ENCODE measurements around the gene MX1.

The MX1 gene

DNA sequence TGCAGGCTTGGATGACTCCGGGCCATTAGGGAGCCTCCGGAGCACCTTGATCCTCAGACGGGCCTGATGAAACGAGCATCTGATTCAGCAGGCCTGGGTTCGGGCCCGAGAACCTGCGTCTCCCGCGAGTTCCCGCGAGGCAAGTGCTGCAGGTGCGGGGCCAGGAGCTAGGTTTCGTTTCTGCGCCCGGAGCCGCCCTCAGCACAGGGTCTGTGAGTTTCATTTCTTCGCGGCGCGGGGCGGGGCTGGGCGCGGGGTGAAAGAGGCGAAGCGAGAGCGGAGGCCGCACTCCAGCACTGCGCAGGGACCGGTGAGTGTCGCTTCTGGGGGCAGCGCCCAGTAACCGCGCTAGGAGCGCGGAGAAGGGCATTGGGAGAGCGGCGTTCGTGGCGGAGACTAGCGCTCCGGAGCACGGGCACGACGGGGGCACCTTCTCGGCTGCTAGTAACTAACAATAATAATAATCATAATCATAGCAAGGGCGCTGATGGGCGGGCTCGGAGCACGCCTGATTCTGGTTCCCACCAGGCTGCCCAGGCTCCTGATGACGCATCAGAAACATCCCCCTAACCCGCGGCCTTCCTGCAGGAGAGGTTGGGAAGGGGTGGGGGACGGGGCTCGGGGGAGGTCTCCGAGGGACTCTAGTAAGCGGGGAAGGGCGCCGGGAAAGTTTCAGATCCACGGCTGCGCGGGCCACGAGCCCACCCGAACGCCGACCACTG is at the start of gene MX1:
Gene MX1 (plus strand): TSS at position 286 of the 722 bp plus-strand sequence. CDS start 5,832 bp downstream, outside the sequence.
- DNase-seq = no peak

GRCh38 chr21:41377715-41378114 is 48.3 kb upstream of the MX1 start:
- no peak for DNase-seq

DNA sequence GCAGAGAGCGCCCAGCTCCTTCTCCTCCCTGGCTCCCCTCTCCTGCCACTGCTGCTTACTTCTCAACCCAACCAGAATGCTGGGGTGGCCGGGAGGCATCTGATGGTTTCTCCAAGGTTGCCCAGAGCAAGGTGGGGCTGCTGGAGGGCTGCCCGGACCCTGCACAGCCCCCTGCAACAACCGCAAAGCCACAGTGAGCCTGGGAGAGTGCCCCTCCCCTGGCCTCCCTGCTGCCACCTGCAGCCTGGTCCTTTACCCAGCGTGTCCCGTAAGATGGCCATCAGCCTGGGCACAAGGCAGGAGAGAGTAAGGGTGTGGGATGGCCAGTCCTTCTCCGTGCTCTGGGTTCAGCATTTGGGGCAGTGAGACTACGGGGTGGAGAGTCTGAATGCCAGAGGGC is 47.2 kb upstream of the MX1 start:
- no peak for DNase-seq

DNA sequence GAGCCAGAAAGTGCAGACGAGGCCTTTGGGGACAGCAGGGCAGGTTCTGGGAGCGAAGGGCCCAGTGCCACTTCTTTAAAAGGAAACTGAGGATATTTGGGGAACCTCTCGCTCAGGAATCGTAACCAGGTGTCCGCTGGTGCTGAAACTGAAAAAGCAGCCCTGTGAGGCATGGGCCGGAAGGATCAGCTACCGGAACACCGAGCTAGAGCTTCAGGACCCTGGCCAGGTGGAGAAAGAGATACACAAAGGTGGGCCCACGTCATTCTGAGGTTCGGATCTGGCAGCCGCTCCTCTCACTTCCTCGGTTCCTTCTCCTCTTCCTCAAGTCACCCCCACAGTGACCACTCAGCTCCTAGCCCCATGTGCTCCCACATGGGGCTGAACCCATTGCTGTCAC is 46.1 kb upstream of the MX1 start:
- no peak for DNase-seq

DNA sequence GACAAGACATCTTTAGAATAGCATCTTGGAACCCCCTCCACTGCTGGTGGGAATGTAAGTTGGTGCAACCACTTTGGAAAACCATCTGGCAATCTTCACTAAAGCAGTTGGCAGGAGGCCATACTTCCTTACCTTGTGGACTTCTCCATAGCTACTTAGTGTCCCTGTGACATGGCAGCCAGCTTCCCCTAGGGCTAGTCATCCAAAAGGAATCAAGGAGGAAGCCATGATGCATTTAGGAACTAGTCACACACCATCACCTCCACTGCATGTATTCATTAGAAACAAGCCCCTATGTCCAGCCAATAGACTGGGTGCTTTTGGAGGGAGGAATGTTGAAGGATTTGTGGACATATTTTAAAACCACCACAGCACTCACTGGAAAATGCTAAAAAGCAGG is 44.3 kb upstream of the MX1 start:
- DNase-seq = no peak

DNA sequence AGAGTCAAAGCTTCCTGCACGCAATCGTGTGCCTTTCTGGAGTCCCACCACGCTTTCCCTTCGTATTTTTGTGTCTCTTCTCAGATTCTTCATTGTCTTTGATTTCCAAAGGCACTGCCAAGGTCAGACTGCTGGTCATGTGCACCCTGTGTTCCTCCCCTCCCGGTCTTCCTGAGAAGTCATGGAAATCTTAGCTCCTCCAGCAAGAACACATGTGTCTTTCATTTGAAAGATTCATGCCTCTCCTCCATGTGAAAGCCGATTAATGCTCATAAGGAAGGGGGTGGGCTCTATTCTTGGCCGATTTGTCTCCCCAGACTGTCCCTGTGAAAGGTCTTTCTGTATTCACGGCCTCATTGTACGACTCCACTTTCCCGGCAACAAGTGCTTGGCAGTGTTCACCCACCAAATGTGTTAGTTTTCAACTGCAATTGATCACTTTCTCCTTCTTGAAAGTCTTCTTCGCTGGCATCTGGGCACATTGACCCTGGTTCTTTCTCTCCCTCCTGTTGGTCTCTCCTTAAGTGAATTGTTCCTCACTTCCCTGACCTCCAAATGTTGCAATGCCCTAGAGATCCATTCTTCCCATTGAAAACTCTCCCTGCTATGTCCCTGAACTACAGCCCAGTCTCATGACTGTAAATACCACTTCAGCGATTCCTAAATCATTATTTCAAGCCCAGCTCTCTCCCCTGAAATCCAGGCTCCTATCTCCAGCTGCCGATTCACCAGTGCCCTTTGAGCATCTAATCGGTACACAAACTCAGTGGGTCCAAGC is 38.8 kb upstream of the MX1 start:
- DNase-seq = no peak

DNA sequence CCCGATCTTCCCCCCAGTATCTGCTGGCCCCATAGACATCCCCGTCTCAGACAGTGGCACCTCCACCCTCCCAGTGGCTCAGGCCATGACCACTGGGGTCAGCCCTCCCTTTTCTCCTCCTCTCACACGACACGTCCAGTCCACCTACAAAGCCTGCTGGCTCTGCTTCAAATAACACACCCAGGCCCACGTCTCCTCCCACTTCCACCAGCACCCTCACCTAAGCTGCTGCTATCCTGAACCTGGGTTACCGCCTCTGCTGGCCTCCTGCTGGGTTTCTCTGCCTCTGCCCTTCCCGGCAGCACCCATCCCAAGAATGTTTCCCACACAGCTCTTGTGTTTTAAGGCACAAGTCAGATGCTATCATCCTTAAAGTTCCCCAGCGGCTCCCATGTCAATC is 38.2 kb upstream of the MX1 start:
- no peak for DNase-seq

DNA sequence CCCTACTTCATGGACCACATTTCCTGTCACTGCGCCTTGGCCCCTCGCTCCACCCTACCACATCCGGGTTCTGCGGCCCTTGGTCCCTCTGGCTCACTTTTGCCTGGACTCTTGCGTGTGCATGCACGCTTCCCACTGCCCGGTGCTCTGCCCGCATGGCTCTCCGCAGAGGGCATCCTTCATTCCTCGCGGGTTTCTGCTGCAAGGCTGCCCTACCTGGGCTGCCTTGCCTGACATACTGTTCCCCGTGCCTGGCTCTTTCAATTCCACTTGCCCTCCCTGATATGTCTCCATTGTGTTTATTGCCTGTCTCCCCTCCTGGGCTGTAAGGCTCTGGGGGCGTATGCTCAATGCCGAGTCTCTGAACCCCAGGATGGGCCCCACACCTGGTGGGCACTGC is 37.8 kb upstream of the MX1 start:
- DNase-seq = no peak

GRCh38 chr21:41390043-41390639 is 35.9 kb upstream of the MX1 start:
- DNase-seq = no peak

DNA sequence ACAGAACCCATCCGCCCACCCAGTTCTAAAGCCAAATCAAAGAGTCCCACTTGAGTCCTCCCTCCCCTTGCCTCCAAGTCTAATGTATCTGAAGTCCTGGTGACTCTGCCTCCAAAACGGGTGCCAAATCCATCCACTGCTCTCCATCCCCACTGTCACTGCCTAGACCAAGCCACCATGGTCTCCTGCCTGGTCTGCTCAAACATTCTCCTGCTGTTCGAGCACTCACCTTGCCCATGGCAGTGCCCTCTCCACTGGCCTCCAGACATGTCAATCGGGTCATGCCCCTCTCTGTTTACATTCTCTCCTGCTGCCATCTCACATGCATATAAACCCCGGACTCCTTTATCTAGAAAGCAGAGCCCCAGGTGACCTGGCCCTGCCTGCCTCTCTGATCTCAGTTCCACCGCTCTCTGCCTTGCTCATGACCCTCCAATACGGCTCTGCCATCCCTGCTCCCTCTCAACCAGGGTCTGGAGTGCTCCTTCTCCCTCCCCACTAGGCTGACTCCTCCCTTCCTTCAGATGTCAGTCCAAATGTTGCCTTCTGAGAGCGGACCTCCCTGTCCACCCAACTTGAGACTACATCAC is 32.1 kb upstream of the MX1 start:
- DNase-seq = no peak

DNA sequence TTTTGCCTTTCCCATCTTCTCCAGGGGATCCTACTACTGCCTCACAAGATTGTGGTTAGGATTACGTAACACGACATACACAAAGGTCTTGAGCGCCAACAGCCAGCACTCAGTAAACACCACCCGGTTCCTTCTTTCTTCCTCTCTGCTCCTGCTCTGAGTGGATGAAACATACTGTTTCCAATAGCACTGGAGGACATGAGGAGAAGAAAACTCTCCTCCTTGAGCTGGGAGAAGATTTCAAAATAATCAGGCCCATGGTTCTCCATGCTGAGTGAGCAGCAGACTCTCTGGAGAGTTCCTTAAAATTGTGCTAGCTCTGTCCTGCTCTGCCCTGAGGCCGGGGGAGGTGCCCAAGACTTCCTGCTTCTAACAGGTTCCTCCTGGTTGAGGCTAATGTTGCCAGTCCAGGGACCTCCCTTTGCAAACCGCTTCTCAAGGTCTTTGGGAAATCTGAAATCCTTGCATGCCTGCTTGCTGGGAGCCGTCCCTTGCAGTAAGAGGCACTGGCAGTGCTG is 29.4 kb upstream of the MX1 start:
- DNase-seq = no peak

DNA sequence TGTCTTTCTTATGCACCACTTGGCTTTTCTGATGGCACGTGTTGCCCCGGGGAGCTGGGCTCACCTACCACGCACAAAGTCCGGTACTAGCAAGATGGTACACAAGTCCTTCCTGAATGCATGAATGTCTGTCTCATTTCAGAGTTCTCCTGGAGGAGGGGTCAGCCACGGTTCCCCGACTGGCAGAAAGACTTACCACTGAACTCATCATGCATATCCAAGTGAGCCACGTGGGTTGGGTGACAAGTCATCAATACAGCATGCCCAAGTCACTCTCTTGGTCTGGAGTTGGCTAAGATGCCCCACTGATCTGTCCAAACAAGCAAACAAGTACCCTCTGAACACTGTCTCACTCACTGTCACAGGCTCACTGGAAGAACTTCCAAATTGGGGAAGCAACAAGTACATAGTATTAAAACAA is 28.6 kb upstream of the MX1 start:
- no peak for DNase-seq

- DNase-seq = no peak
Observed at GRCh38 chr21:41398251-41398650, 27.8 kb upstream of the MX1 start.

GRCh38 chr21:41398831-41399230 is 27.2 kb upstream of the MX1 start:
- no peak for DNase-seq

DNA sequence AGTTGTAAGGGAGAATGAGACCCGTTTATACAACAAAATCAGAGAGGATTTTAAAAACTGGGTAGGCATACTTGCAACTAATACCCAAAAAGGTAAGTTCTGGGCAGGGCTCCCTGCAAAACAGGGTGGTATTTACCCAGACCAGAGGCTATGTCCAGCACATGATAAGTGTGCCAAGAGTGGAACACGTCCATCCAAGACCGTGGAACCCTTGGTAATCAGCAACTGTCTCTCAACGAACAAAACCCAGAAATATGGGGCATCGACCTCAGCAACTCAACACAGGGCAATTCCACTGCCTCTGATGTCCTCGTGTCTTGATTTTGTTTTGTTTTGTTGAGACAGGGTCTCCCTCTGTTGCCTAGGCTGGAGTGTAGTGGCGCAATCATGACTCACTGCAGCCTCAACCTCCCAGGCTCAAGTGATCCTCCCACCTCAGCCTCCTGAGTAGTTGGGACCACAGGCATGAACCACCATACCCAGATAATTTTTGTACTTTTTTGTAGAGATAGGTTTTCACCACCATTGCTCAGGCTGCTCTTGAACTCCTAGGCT is 26.7 kb upstream of the MX1 start:
- DNase-seq = no peak

DNA sequence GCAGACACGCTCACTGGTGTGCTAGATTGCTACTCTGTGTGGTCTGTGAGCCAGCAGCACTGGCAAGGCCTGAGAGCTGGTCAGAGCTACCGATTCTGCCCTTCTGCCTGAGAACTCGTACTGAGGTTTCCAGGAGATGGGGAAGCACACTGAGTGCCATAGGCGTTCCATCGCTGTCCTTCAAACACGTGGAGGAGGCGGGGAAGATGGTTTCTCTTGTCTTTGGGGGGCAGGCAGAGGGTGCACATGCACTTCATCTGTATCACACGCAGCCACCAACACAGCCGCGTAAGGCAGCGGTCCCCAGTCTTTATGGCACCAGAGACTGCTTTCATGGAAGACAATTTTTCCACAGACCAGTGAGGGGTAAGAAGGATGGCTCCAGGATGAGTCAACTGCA is 23.8 kb upstream of the MX1 start:
- no peak for DNase-seq

- DNase-seq = no peak
Observed at GRCh38 chr21:41402796-41403195, 23.2 kb upstream of the MX1 start.

DNA sequence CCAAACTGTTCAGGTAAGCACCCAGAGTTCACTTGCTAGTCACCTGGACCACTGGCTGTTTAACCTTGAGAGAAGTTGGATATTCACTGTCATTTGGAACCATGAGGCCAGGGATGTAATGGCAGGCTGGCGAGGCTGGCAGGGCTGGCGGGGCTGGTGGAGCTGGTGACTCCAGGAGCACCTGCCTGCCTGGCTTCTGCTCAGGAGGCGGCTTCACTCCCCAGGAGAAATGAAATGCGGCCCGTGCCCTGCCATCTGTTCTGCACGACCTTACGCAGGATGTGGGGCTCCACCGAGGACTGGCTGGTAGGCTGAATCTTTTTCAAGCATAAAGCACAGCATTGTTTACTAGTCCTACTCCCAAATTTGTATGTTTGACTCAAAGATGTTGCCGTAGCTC is 22.7 kb upstream of the MX1 start:
- DNase-seq = no peak

- DNase-seq = no peak
Observed at GRCh38 chr21:41403966-41404365, 22.1 kb upstream of the MX1 start.

GRCh38 chr21:41405321-41405720 is 20.7 kb upstream of the MX1 start:
- no peak for DNase-seq

DNA sequence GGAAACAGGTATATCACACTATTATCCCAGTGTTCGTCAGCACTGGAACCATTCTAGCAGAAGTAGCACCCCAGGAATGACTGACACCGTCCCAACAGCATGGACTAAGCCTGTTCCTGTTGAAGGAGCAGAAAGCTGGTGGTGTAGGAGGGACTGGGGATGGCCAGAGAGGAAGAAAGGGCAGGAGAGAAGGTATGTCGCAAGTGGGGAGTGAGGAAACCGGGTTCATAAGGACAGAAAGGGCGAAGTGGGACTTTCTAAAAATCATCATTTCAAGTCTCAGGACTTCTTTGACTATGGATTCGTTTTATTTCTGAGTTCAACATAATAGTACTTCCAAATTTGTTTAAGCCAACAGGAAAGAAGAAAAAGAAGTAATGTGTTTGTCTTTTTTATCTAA is 19.7 kb upstream of the MX1 start:
- no peak for DNase-seq

DNA sequence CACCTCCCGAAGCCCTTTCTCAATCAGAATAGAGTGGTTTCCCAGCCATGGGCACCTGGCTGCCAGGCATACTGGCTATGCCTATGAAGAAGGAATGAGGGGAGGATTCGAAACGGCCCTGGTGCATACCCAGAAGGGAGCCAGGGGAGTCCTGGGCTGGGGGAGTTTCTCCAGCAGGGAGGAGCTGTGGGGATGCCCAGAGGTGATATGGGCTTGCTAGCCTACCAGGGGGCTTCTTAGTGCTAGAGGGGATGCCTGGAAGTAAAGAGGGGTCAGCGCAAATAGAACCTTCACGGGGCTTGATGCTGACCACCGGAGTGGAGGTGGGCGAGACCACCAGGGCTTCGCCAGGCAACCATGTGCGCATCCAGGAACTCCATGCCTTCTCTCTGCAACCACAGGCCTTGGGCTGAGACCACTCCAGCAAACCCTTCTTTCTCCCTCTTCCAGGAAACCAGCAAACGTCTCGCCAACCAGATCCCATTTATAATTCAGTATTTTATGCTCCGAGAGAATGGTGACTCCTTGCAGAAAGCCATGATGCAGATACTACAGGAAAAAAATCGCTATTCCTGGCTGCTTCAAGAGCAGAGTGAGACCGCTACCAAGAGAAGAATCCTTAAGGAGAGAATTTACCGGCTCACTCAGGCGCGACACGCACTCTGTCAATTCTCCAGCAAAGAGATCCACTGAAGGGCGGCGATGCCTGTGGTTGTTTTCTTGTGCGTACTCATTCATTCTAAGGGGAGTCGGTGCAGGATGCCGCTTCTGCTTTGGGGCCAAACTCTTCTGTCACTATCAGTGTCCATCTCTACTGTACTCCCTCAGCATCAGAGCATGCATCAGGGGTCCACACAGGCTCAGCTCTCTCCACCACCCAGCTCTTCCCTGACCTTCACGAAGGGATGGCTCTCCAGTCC is 18.2 kb upstream of the MX1 start:
- no peak for DNase-seq
